H1 (cell line): ENCODE data around the gene SECTM1. TPM values are rescaled to one million over a fixed set of nuclear protein-coding genes. Genes with fewer than 3 reads are reported as not detected.
A peak's percentile ranks its signal among the peaks of the same experiment; 100 is the strongest.

Source experiments
- BACH1 ChIP-seq: IDR thresholded peaks from 2 replicates; pipeline ENCODE4 v1.6.1; 2012; ENCODE audit warnings: low read length, improper control_type of control experiment
- CHD7 ChIP-seq: fragments of 300-600 bp; sonication (generic); IDR thresholded peaks from 2 replicates; pipeline ENCODE4 v1.7.1; 2012; ENCODE audit warnings: low read length, moderate library complexity, mild to moderate bottlenecking, inconsistent platforms; ENCODE audit not compliant: insufficient replicate concordance
- CTCF ChIP-seq, 3 experiments: IDR thresholded peaks; 1 replicate in 2 of 3; 2 replicates in 1 of 3; pipeline versions ENCODE4 v1.5.1 to v1.6.1; 2011; ENCODE audit warnings: low read length in 3 of 3, mild to moderate bottlenecking in 3 of 3, inconsistent platforms in 2 of 3, low read depth in 1 of 3, moderate library complexity in 1 of 3; ENCODE audit not compliant: insufficient read depth in 1 of 3; ENCODE audit errors: control extremely low read depth in 1 of 3
- EGR1 ChIP-seq: IDR thresholded peaks from 2 replicates; pipeline ENCODE4 v1.6.1; 2011; ENCODE audit warnings: low read depth, low read length, borderline replicate concordance
- FOSL1 ChIP-seq: IDR thresholded peaks from 2 replicates; pipeline ENCODE4 v1.6.1; 2011; ENCODE audit warnings: mild to moderate bottlenecking, low read depth, low read length, moderate library complexity; ENCODE audit not compliant: insufficient read depth
- RBBP5 ChIP-seq: IDR thresholded peaks from 2 replicates; pipeline ENCODE4 v1.7.1; 2012; ENCODE audit warnings: low read depth, mild to moderate bottlenecking, inconsistent platforms, low read length, moderate library complexity, borderline replicate concordance
- SP4 ChIP-seq: IDR thresholded peaks from 2 replicates; pipeline ENCODE4 v1.6.1; 2012; ENCODE audit warnings: low read length, inconsistent platforms
- SRF ChIP-seq: IDR thresholded peaks from 2 replicates; pipeline ENCODE4 v1.6.1; 2011; ENCODE audit warnings: mild to moderate bottlenecking, low read depth, low read length, moderate library complexity
- TEAD4 ChIP-seq: IDR thresholded peaks from 2 replicates; pipeline ENCODE4 v1.6.1; 2012; ENCODE audit warnings: low read depth, low read length, inconsistent platforms, mixed read lengths
- polyA plus RNA-seq, 7 experiments: library from polyadenylated mRNA; depleted of rRNA in 3 of 7; stranded (reverse) in 5 of 7; unstranded in 2 of 7; fragments of >200 nt in 5 of 7; fragments of 200-250 nt in 2 of 7; gene quantifications; 1 replicate in 5 of 7; 2 replicates in 1 of 7; 4 replicates in 1 of 7; pipeline versions ENCODE4 v1.2.1 to v1.2.3, GENCODE V29; 2011 to 2013; ENCODE audit warnings: missing spikeins in 2 of 7, mixed read lengths in 2 of 7
- total RNA-seq: library from RNA; stranded (reverse); fragmentation: NEBNext Ultra II Directional; extraction: Animal tissue kit (Norgen Biotek cat#: 25700); gene quantifications from 2 replicates; pipeline ENCODE4 v1.2.1, GENCODE V29; 2021

The SECTM1 gene
- total and polyA plus RNA-seq, 2 of the 8 experiments (the other 6 are each of a cell fraction or from before 2014, with no cell fraction given): 0.20 to 0.65 TPM

DNA sequence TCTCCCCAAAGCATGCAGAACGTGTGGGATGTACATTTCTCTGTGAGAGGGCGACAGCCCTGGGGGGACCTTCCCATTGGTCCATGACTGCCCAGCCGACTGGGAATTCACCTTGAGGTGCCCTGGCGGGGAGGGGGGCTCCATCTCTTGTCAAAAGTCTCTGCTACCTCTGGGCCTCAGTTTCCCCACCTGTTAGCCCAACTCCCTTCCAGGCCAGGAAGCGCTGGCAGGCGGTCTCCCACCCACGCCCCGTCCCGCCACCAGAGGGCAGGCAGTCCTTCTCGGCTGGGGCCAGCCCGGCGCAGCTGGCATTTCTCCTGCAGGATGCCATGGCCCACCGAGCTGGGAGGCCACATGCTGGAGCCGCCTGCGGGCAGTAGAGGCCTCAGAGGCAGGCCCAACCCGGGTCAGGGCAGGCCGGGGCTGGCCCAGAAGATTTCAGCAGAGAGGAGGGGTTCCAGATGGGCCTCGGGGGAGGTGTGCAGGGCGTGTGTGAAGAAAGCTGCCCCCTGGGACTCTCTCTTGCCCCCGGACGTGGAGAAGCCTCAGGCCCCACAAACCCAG is 32.8 kb downstream of the SECTM1 start (continued):
- TF ChIP-seq CHD7 (no peak), SP4 (no peak), EGR1 (peak; percentile 19; the same call in 1 of the 2 replicates), SRF (0 out of 2 replicates have a peak, but pooled peaks have one; percentile 4), CTCF (IDR thresholded peaks at IDR 0.05; ENCODE audit: control extremely low read depth in 1 of 3, insufficient read depth in 1 of 3, low read depth in 1 of 3, low read length in 3 of 3) (peak; percentile 85 to 88 (median 86)), TEAD4 (no peak; the same call in 1 of the 2 replicates), BACH1 (no peak), FOSL1 (no peak), RBBP5 (no peak)
